Omental fat pad (tissue), 4 donors: Measurements from ENCODE around the gene PNMA3. TPM values are rescaled to one million over a fixed set of nuclear protein-coding genes. Genes with fewer than 3 reads are reported as not detected.
A peak's percentile ranks its signal among the peaks of the same experiment; 100 is the strongest.
"Not testable (repeated sequence)": the region's sequence is repeated elsewhere in the genome, so short reads cannot be mapped to it uniquely, and the experiment has no call there.

Source experiments
- ATAC-seq: fragments of 150-250 bp; one replicate; pipeline ENCODE4 v1.9.1; 2016; ENCODE audit warnings: mild to moderate bottlenecking, moderate library complexity; ENCODE audit not compliant: low FRiP score
- DNase-seq: peaks from one replicate; pipeline ENCODE4 v3.0.0-alpha.2; 2019; ENCODE audit warnings: low spot score
- CTCF ChIP-seq, 3 donors: fragments of 450-650 bp; IDR thresholded peaks; one replicate each; pipeline ENCODE4 v1.5.1; 2016 to 2017; ENCODE audit warnings: antibody characterized with exemption in 3 of 3, mild to moderate bottlenecking in 3 of 3, moderate library complexity in 2 of 3
- small RNA-seq: library from RNA; depleted of rRNA; stranded (forward); fragments of <200 nt; gene quantifications from one replicate; pipeline ENCODE3, GENCODE V24; 2016
- total RNA-seq, 4 donors: library from RNA; depleted of rRNA; stranded (reverse); fragments of >200 nt; gene quantifications; one replicate each; pipeline ENCODE4 v1.1.0, GENCODE V29; 2016

The PNMA3 gene
- total RNA-seq, 4 donors from 2014 or later: 0.24 to 0.46 (median 0.38) TPM

GRCh38 chrX:153074935-153075334, 18.7 kb downstream of the PNMA3 start:
- ATAC-seq (no peak), DNase-seq (no peak)
- TF ChIP-seq CTCF (IDR thresholded peaks at IDR 0.05): no peak

- no peak for TF ChIP-seq CTCF (IDR thresholded peaks at IDR 0.05)
- no peak for DNase-seq
- no peak for ATAC-seq
These were observed 19.1 kb downstream of the PNMA3 start for GRCh38 chrX:153075366-153075765.

- peak; percentile 42 for ATAC-seq
- DNase-seq: not testable (repeated sequence)
These were observed 21.3 kb downstream of the PNMA3 start for GRCh38 chrX:153077437-153078135.

- ATAC-seq, DNase-seq: not testable (repeated sequence)
These were observed 27.1 kb downstream of the PNMA3 start for GRCh38 chrX:153083238-153083923.

- ATAC-seq: no peak
- DNase-seq: no peak
- no peak for TF ChIP-seq CTCF (IDR thresholded peaks at IDR 0.05)
These were observed 46.1 kb downstream of the PNMA3 start for GRCh38 chrX:153102418-153102817.

- not testable (repeated sequence) for DNase-seq, ATAC-seq
These were observed 48.7 kb downstream of the PNMA3 start for GRCh38 chrX:153104959-153105358.

- DNase-seq, ATAC-seq: not testable (repeated sequence)
These were observed 50.0 kb downstream of the PNMA3 start for GRCh38 chrX:153106092-153106801.

Small RNA genes within 50 kb of the gene (small RNA-seq; reads per million reads assigned to genes)
- not detected for gene AC243428.1

Other genes with a start within 250 kb of the PNMA3 start
- 10 to 100 TPM; 17.3 to 28.8 (median 19.7) TPM for gene CETN2, start 225.7 kb upstream of the PNMA3 start, total RNA-seq
- 10 to 100 TPM; 13.2 to 55.3 (median 25.9) TPM for gene NSDHL, start 225.4 kb upstream of the PNMA3 start, total RNA-seq
- 10 to 100 TPM in 2 of 4 donors, 1 to 10 TPM in 2; 5.2 to 13.4 (median 9.0) TPM for gene ZNF185, start 158.4 kb upstream of the PNMA3 start, total RNA-seq
- not detected for gene PNMA5, start 62.4 kb upstream of the PNMA3 start, total RNA-seq
- 1 to 10 TPM; 1.1 to 2.3 (median 1.7) TPM for gene PNMA6A, start 16.0 kb downstream of the PNMA3 start, total RNA-seq
- not detected for gene MAGEA1, start 122.8 kb downstream of the PNMA3 start, total RNA-seq